NCI-H1092 treated with DMSO at 0.1 percent for 48 hours (cell line): ENCODE results near the gene ACIN1.

Source experiments
- DNase-seq: peaks from one replicate; lab custom pipeline; 2025; lab: John Stamatoyannopoulos, UW

ACIN1 gene

DNA sequence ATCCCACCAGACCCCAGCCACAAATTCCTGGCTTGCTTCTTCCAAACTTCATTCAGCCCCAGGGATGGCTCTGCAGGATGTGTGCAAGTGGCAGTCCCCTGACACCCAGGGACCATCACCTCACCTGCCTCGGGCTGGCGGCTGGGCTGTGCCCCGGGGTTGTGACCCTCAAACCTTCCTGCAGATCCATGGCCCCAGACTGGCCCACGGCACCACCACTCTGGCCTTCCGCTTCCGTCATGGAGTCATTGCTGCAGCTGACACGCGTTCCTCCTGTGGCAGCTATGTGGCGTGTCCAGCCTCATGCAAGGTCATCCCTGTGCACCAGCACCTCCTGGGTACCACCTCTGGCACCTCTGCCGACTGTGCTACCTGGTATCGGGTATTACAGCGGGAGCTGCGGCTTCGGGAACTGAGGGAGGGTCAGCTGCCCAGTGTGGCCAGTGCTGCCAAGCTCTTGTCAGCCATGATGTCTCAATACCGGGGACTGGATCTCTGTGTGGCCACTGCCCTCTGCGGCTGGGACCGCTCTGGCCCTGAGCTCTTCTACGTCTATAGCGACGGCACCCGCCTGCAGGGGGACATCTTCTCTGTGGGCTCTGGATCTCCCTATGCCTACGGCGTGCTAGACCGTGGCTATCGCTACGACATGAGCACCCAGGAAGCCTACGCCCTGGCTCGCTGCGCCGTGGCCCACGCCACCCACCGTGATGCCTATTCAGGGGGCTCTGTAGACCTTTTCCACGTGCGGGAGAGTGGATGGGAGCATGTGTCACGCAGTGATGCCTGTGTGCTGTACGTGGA, 52.6 kb downstream of the ACIN1 start, which contains the start of gene PSMB11:
Gene PSMB11, plus strand, starts transcription at position 51 of the 804 bp plus-strand sequence. Its CDS starts 14 bp downstream, at position 65.
- no peak for DNase-seq

GRCh38 chr14:23041729-23042128, 53.2 kb downstream of the ACIN1 start:
- no peak for DNase-seq

- DNase-seq = no peak
These were observed 54.8 kb downstream of the ACIN1 start for GRCh38 chr14:23040100-23040499.

DNA sequence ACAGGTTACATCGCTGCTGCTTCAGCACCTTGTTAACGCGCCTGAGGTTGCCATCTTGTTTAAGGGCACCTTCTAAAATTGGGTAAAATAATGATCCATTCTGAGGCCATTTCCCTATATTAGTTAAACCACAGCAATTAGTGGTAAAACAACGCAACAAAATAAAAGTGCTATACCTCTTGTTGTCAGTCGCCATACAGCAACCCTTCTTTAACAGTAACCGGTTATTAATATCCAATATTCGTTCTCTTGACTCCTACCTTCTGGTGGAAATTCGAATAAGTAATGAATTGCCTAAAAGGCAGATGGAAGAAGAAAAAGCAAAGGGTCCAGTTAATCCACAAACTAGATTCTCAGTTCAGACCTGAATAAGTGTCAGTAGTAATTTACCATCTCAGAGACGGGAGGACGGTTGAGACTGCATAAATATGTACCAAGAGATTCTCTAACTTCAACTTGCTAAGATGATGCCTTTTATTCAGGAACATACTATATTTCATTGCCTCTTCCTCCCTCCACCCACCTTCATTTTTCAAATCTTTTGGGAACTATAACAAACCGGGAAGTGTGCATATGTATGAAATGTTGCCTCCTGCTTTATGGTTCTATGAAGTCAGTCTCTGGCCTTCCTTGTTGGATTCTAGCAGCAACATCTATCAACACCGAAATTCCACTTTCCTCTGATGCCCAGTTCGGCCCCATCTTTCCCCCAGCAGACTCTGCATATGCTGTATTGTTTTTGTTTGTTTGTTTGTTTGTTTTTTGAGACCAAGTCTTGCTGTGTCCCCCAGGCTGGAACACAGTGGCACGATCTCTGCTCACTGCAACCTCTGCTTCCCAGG, 59.4 kb downstream of the ACIN1 start:
- no peak for DNase-seq

GRCh38 chr14:23034498-23035302, 60.2 kb downstream of the ACIN1 start, which contains the start of gene PSMB5:
PSMB5 (minus strand) TSS chr14:23034900; CDS start chr14:23034881, 19 bp downstream.
- no peak for DNase-seq

DNA sequence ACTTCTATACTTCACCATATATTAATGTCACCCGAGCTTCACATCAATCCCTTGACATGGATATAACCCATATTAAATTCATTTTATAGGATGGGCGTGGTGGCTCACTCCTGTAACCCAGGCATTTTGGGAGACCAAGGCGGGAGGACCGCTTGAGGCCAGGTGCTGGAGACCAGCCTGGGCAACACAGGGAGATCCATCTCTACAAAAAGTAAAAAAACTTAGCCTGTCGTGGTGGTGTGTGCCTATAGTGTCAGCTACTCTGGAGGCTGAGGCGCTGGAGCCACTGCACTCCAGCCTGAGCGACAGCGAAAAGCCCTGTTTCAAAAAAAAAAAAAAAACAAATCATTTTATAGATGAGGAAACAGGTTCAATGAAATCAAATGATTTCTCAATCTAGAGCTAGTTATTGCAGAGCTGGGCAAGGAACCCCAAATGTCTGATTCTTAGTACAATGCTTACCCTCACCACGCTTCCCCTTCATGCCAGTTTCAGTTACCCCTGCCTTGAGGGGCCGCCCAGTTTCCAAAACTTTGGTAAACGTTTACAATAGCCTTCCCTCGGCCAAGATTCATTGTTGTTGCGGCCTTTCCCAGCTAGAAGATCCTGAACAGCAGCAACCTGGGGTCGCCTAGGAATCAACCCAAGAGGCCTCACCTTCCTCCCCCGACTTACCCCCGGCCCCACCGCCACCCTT, 61.0 kb downstream of the ACIN1 start:
- DNase-seq = no peak

DNA sequence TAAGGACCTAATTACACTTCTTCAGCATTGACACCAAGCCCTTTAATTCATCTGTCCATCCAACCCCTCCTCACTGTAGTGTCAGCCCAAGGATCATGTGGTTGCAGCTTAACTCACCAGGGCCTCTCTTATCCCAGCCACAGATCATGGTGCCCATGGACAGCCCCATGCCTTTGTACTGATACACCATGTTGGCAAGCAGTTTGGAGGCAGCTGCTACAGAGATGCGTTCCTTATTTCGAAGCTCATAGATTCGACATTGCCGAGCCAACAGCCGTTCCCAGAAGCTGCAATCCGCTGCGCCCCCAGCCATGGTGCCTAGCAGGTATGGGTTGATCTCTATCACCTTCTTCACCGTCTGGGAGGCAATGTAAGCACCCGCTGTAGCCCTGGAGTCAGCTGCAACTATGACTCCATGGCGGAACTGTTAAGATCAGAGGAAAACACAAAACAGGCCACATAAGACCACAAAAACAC, 61.6 kb downstream of the ACIN1 start:
- no peak for DNase-seq

GRCh38 chr14:23030936-23031335, 64.0 kb downstream of the ACIN1 start:
- no peak for DNase-seq

GRCh38 chr14:23028799-23029198, 66.1 kb downstream of the ACIN1 start:
- DNase-seq = no peak

DNA sequence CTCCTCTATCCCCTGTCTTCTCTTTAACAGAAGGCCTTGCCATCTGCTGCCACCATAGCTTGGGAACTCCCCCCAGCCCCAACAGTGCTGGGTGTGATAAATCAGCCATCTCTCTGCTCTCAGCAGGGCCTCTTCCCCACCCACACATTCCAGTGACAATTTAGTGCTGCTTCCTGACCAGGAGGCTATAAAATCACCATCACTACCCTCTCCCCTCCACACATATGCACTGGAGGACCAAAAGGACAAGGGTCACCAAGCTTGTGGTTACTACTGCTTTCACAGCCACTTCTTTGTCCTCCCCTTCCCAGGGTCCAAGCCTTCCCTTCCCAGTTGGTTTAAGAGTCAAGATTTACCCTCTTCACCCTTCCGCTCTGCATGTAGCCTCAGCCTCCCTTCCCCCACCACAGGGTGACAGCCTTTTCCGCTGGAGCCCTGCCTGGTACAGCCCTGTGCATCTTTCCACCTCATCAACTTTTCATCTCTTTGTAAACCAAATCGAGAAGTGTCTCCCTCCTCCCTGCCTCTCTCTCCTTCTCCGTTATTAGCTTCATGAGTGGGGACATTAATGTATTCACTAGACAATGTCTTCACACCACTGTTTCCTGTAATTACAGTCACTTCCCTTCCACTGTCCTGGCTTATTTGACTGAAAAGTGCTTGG, 69.7 kb downstream of the ACIN1 start:
- no peak for DNase-seq

DNA sequence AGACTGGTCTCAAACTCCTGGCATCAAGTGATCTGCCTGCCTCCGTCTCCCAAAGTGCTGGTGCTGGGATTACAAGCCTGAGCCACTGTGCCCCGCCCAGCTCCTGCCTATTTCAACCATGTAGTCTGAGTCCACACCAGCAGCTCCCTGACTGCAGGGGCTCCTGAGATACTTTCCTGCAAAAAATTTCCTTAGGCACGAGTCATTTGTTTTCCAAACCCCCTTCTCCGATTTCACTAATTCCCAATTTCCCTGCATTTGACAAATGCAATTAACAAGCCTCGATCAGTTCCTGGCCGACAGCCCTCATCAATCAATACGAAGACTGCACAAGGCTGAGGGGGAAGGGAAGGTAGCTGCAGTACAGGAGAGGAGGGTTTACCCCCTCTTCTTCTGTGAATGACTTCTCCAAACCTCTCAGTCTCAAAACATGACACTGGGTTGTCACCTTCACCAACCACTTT, 70.3 kb downstream of the ACIN1 start:
- no peak for DNase-seq

DNA sequence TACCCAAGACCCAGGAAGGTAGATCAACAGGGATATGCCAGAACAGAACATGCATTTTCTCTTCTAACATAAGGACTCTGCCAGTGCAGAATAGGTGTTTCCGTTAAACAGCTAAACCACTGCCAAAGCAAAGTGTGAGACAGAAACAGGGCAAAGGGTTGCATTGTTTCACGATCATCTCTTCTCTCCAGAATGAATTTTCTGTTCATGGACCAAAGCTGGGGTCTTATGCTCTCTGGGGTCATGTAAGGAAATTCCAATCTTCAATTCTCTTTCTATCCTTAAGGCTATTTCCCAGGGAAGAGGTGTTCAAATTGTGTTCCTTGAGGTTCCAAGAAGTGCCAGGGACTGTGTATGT, 71.2 kb downstream of the ACIN1 start:
- DNase-seq = no peak

DNA sequence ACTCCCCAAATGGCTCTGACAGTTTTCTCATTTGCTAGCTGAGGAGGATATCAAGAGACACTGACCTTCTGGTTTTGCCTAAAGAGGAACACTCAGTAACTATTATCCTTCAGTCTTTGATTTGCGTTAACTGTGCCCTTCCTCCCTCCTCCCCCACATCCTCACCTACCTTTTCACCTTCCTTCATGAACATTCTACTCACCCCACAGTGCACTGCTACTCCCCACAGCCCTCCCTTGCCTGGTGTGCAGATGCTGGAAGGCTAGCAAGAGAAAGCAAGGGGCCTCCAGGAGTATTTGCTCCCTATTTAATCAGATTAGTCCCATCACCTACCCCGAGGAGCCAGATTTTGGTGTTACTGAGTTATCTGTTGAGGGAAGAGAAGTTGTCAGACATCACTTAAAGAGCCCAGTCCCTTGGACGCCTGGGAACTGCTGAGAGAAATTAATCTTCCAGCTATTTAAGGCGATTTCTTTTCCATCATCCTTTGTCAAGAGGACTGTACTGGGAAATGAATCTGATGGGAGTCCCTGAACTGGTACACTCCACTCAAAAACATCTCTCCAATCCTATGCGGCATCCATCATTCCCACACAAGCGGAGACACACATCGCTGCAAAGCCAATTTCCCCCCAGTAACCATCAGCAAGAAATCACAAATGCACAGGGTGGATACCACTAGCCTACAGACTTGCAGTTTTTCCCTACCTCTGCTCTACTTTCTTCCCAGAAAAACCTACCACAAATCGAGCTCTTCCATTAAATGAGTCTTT, 71.7 kb downstream of the ACIN1 start:
- DNase-seq = no peak

DNA sequence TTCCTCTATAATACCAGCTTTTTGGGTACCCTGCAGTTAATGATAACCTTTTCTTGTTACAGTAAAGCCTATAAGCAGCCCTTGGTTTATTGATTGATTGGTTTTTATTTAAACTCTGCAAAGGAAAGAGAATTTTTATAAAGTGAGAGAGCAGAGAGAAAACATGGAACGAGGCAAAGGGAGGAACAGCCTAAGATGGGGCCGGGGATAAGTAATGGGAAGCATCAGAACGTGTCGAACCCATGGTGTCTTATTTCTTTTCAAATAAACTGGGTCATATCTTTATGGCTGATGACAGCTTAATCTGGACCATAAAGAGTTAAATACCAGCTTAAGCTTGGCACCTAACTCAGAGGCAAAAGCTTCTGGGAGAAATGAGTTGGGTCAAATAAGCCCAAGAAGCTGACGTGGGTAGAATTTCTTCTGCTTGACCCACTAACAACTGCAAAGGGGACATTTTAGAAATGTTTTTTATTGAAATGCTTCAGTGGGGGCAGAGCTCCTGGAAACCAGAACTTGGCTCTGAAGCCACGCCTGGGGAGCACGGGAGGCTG, 73.0 kb downstream of the ACIN1 start:
- no peak for DNase-seq

DNA sequence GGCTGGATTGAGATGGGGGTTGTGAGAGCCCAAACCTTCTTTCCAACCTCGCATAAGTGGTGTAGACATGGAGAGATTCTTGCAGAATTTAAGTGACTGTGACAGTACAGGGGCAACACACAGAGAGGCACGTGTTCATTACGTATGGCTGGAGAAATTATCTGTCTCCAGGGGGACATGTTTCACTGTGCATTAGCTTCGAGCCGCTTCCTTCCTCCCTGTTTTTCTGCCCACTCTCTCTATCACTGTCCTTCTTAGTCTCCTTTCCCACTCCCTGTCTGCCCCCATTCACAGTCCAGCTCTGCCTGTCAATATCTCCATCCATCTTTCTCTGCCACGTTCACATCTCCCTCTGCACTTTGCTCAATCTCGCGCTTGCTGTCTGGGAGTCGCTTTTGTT, 73.5 kb downstream of the ACIN1 start:
- DNase-seq = no peak

GRCh38 chr14:23020143-23021128, 74.5 kb downstream of the ACIN1 start:
- no peak for DNase-seq

GRCh38 chr14:23018107-23018506, 76.8 kb downstream of the ACIN1 start:
- DNase-seq = no peak

DNA sequence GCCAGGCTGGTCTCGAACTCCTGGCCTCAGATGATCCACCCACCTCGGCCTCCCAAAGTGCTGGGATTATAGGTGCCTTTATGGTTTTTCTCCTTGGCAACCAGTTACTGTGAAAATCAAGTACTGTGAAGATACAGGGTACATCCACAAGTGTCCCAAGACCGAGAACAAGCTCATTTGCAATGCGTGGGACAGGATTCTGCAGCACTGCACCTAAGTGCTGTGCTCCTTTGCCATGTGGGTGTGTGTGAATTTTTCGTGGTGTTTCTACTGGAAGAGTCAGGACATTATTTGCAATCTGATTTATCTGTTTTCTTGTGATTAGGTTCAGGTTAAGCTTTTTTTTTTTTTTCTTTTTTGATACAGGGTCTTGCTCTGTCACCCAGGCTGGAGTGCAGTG, 77.8 kb downstream of the ACIN1 start:
- DNase-seq = no peak
